ENCODE data around the gene CENPP. TPM values are rescaled to one million over a fixed set of nuclear protein-coding genes. Genes with fewer than 3 reads are reported as not detected.

CENPP gene
- total RNA-seq, 1 experiment from 2014 or later, result 15.6 TPM

DNA sequence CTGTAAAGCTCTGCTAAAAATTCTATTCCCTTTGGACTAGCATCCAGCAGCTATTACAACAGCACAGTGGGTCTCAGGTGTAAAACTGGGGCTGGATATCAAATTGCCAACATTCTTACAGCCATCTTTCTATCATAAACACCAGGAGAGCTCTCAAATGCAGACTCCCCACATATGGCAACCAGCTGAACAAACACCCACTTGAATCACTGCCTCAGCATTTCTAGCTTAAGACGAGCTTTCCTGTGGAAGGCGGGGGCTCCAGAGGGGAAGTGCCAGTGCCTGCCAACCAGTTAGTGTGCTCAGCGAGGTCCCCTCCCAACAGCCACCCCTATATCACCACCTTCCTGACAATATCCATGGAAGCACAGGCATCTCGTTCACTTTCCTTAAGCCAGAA is 282.0 kb downstream of the CENPP start:
- no peak overlapping the region for H3K4me3 ChIP-seq (ENCODE audit: low read depth, low read length, poor library complexity, severe bottlenecking)
- intact Hi-C loops (cut with micrococcal nuclease; ENCODE audit: unreplicated experiment), result no loop called here
- no peak for TF ChIP-seq EZH2 (IDR thresholded peaks at IDR 0.05; ENCODE audit: borderline replicate concordance, low read depth, low read length, poor library complexity, severe bottlenecking)
- TF ChIP-seq CTCF (conservative IDR thresholded peaks at IDR 0.05; ENCODE audit: low read depth, low read length), result no peak
- H3K9me3 ChIP-seq (ENCODE audit: low read depth, low read length, poor library complexity, severe bottlenecking), result peaks cover 5% of the 10 kb centered on the region
- CTCF ChIA-PET, result no interaction called here
- POLR2A ChIA-PET (ENCODE audit: low non-redundant PET), result no interaction called here
- no peaks in the 10 kb centered on the region for H3K27me3 ChIP-seq (replicated peaks; ENCODE audit: insufficient read depth, low read depth, low read length, poor library complexity)
- no TSS peak for BruUV-seq (replicated peaks)
- DNase-seq (ENCODE audit: low spot score), result no peak
- no peak overlapping the region for H3K27ac ChIP-seq (ENCODE audit: low read depth, low read length, poor library complexity, severe bottlenecking)
- peaks cover 6% of the 10 kb centered on the region for H3K36me3 ChIP-seq (ENCODE audit: insufficient read depth, low read length, poor library complexity, severe bottlenecking)
- no peaks in the 10 kb centered on the region for H3K4me1 ChIP-seq (ENCODE audit: insufficient read depth, low read length, poor library complexity, severe bottlenecking)

- POLR2A ChIA-PET (ENCODE audit: low non-redundant PET), result interaction anchor here (0.6 kb wide), 1 partner anchor 175 kb away, joined by 3 read pairs; no protein-coding TSS in a partner anchor
- Histone ChIP-seq H3K27me3 (replicated peaks; ENCODE audit: insufficient read depth, low read depth, low read length, poor library complexity) (no peaks in the 10 kb centered on the region), H3K9me3 (ENCODE audit: low read depth, low read length, poor library complexity, severe bottlenecking) (peaks cover 5% of the 10 kb centered on the region), H3K4me3 (ENCODE audit: low read depth, low read length, poor library complexity, severe bottlenecking) (no peak overlapping the region), H3K4me1 (ENCODE audit: insufficient read depth, low read length, poor library complexity, severe bottlenecking) (no peaks in the 10 kb centered on the region), H3K36me3 (ENCODE audit: insufficient read depth, low read length, poor library complexity, severe bottlenecking) (peaks cover 10% of the 10 kb centered on the region), H3K27ac (ENCODE audit: low read depth, low read length, poor library complexity, severe bottlenecking) (no peak overlapping the region)
- intact Hi-C loops (cut with micrococcal nuclease; ENCODE audit: unreplicated experiment), result no loop called here
- CTCF ChIA-PET, result no interaction called here
- BruUV-seq (replicated peaks), result no TSS peak
- DNase-seq (ENCODE audit: low spot score), result no peak
- TF ChIP-seq CTCF (conservative IDR thresholded peaks at IDR 0.05; ENCODE audit: low read depth, low read length) (no peak), EZH2 (IDR thresholded peaks at IDR 0.05; ENCODE audit: borderline replicate concordance, low read depth, low read length, poor library complexity, severe bottlenecking) (no peak)
Observed at GRCh38 chr9:92608241-92608908, 282.6 kb downstream of the CENPP start.

DNA sequence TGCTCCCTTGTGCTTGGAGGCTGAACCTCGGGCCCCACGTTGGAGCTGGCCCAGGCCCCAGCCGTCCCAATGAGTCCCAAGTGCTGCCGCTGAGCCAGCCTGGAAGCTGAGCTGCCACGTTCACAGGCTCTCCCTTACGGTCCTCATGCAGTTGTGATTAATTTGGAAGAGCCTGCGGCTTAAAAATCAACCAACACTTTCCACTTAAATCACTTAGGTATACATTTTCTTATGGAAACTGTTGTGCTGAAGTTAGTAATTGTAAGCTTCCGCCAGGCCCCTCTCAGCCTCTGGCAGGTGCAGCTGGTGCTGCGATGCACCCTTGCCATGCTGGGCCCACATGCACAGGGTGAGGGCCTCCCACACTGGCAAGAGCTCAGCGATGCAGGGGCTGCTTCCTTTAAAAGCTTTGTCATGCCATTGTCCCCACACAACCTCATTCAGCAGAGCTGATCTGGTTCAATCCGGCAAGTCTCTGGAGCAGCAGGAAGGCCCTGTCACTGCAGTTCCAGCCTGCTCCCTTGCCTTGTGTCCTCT is 283.2 kb downstream of the CENPP start:
- peaks cover 5% of the 10 kb centered on the region for H3K9me3 ChIP-seq (ENCODE audit: low read depth, low read length, poor library complexity, severe bottlenecking)
- BruUV-seq (replicated peaks), result no TSS peak
- peaks cover 10% of the 10 kb centered on the region for H3K36me3 ChIP-seq (ENCODE audit: insufficient read depth, low read length, poor library complexity, severe bottlenecking)
- no peak overlapping the region for H3K27ac ChIP-seq (ENCODE audit: low read depth, low read length, poor library complexity, severe bottlenecking)
- POLR2A ChIA-PET (ENCODE audit: low non-redundant PET), result no interaction called here
- no peaks in the 10 kb centered on the region for H3K4me1 ChIP-seq (ENCODE audit: insufficient read depth, low read length, poor library complexity, severe bottlenecking)
- TF ChIP-seq CTCF (conservative IDR thresholded peaks at IDR 0.05; ENCODE audit: low read depth, low read length), result no peak
- TF ChIP-seq EZH2 (IDR thresholded peaks at IDR 0.05; ENCODE audit: borderline replicate concordance, low read depth, low read length, poor library complexity, severe bottlenecking), result no peak
- DNase-seq (ENCODE audit: low spot score), result no peak
- no peaks in the 10 kb centered on the region for H3K27me3 ChIP-seq (replicated peaks; ENCODE audit: insufficient read depth, low read depth, low read length, poor library complexity)
- intact Hi-C loops (cut with micrococcal nuclease; ENCODE audit: unreplicated experiment), result no loop called here
- H3K4me3 ChIP-seq (ENCODE audit: low read depth, low read length, poor library complexity, severe bottlenecking), result no peak overlapping the region
- CTCF ChIA-PET, result no interaction called here

All from A673 (cell line).